Middle frontal gyrus (tissue), 1 donor: ENCODE results near the gene NRL.

Source experiments
- DNase-seq: peaks from one replicate; pipeline ENCODE4 v3.0.0-alpha.2; 2015; ENCODE audit warnings: low spot score; ENCODE audit errors: extremely low spot score

Gene NRL

GRCh38 chr14:24068711-24069410, 45.9 kb downstream of the NRL start:
- DNase-seq, result no peak

DNA sequence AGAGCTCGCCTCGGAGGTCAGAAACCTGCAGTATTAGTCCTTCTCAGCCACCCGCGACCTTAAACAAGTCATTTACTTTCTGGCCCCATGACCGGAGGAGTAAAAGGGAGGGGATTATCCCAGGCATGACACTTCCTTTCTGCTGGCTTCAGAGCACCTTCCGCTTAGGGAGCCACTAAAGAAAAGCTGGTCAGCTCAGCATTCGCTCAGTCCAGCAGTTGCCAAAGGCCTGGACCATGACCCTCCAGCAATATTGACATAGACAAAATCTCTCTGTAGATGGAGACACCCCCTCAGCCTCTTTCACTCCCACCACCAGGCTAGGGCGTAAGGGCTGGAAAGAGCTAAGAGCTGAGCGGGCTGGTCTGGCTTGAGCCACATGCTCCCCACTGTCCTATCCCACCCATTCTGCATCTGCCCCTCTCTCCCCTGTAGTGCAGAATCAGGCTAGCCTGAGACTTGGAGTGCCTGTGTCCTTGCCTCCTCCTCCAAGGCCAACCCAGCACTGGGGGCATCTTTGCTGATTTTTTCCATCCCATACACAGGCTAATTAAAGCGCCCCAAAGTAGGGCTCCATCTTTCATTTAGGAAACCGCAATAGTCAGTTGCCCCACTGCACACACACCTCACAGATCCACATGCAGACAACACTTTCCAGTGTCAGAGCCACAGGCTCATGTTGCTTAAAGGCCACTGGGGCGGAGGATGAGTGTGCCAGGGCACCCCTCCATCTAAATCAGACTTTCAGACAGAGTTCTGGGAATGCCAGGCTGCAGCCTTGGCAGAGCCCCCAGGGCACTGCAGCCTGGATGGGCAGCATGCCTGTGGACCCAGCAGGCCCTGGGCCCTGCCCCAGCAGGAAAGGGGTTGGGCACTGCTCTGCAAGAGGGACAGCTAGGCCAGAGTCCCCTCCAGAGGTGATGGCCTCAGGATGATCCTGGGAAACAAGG, 47.3 kb downstream of the NRL start:
- no peak for DNase-seq

DNA sequence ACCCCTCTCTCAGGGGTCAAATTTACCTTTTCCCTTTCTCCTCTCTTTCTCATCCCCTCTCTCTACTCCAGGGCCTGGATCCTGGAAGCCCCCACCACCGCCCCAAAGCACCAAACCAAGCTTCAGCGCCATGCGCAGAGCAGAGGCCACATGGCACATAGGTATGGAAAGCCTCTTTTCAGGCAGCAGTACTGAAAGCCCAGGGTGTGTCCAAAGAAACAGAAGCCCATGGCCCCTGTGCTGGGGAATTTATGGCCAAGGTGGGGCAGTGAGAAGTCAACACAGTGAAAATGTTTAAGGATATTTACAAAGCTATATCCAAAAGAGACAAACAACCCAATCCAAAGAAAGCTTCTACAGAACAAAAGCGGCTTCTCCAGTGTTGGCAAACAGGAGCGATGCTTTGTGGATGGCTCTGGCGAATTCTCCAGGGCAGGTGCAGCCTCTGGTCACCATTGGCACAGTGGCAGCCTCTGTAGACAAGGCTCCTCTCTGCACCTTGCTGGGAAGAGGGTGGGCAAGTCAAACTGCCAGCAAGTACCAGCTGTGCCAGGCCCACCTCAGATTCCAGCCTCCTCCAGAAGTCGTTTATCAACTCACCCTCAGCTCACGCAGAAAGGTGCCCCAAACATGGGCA, 48.1 kb downstream of the NRL start:
- DNase-seq, result no peak

DNA sequence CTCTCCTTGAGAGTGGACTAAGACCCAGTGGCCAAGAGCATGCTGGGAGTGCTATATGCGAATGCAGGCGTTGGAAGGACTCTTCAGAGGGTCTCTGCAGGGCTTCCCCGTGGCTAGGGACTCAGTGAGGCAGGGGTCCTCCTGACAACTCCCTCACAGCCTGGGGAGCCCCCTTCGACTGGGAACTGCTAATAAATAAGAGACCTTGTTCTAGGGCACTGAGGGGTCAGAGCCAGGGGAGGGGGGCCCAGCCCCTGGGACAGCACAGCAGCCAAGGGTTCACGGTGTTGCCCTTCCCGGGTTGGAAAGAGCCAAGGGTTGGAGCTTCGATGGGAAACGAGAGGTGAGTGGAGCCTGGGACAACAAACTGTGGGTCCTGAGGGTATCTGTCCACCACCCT, 49.3 kb downstream of the NRL start:
- no peak for DNase-seq

GRCh38 chr14:24064856-24065255, 49.9 kb downstream of the NRL start:
- no peak for DNase-seq

DNA sequence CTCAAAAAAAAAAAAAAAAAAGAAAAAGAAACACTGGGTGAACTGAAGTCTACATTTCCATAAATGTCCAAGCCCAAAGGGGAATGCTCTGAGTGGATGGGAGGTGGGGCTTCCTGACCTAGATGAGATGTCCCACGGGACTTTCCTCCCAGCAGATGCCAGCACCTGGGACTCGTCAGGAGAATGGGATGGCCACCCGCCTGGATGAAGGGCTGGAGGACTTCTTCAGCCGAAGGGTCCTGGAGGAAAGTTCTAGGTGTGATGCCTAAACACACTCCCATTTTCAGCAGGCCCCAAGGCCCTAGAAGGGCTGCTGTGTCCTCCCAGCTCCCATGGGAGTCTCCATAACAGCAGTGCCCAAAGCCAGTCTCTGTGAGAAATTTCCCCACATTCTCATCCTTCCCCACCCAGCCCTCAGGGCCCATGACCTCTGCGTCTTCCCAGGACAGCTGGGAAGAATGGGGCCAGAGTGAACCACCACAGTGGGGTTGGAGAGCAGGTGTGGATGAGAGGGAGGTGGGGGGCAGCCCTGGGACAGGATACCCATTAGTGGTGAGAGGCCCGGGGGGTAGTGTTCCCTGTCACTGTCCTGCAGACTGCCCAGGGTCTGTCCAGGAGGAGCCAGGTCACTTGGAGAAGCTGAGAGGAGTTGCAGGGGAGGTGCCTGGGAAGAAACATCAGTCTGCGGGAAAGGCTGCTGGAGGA, 50.5 kb downstream of the NRL start:
- no peak for DNase-seq

DNA sequence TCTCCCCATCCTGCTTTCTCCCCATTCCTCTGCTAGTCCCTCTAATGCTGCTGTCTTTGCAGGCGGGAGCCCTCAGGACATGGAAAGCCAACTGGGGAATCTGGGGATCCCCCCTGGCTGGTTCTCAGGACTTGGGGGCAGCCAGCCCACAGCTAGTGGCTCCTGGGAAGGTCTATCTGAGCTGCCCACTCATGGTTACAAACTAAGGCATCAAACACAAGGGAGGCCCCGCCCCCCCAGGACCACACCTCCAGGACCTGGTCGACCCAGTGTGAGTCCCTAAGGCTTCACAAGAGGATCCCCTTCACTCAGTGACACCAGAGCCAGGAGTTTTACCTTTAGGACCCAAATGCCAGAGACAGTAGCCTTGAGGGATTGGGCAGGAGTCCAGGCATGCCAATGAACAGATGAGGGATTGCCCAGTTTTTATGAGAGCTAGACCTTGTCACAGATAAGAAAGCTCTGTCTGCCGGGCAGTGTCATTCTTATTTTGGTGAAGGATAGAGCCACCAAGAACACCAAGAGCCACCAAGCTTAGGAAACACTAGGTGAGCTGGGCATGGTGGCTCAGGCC, 51.4 kb downstream of the NRL start:
- no peak for DNase-seq

DNA sequence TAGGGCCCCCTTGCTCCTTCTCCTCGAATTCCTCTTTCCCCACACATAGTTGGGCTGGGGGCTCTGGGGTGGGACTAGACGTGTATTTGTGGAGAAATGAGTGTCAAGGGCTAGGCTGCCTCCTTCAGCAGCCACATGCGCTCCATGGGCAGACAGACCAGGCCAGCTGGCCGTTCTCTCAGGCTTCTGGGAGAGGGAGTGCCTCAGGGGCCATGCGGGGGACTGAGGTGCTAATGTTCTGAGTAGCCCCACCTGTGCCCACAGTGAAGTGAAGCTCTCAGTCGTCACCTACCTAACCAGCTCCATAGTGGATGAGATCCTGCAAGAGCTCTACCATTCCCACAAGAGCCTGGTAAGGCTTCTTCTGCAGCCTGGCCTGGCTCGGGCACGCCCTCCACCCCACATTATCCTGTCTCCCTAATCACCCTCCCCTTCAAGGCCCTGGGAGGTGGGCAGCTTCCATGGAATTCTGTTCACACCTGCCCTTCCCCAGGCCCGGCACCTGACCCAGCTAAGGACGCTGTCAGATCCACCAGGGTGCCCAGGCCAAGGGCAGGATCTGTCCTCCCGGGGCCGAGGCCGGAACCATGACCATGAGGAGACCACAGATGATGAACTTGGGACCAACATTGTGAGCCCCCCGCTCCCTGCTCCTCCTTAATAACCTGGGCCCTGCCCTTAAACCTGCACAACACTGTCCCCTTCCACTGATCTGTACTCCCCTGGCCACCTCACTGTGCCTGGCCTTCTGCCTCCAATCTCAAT, 52.4 kb downstream of the NRL start:
- no peak for DNase-seq

DNA sequence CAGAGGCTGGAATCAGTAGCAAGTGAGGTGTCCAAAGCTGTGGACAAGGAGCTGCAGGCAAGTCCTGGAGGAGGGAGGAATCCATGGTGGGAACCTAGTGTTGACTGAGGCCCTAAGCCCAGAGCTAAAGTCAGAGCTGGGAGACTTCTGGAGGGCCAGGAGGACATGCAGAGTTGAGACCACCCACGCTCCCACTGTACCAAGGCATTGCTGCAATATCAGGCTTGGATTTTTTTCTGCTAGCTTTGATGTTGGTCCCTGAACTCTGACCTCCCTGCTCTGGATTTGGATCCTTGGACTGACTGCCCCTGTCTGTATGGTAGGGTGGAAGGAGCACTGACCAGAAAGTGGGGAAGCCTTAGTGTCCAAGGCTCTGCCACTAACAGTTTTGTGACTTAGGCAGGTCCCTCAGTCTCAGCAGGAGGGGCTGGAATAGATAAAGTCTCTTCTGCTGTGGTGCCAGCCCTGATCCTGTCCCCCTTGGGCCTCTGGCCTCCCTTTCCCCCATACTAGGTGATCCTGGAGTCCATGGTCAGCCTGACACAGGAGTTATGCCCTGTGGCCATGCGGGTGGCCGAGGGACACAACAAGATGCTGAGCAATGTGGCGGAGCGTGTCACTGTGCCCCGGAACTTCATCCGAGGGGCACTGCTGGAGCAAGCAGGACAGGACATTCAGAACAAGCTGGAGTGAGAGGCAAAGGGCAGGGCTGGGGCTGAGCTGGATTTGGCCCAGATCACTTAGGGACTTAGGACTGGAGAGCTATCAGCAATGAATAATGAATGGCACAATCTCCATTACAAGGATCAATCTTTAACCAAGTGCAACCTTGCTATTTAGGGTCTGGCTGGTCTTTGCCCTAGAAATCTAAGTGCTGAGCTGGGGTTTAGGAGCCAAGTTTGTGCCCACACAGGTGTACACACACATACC, 53.5 kb downstream of the NRL start:
- DNase-seq, result no peak

DNA sequence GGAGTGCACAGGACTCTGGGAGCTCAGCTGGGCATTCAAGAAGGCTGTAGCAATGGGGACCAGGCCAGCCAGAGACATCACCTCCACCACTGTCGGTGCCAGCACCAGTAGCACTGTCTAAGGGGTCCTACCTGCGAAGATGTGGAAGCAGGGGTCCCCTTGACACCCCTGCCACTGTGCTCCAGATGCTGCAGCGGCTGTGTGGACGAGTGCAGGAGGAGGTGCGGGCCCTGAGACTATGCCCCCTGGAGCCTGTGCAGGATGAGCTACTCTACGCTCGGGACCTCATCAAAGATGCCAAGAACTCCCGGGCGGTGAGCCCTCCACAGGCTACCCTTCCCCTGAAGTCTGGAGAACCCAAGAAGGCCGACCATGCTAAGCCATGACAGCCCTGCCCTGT, 54.3 kb downstream of the NRL start:
- no peak for DNase-seq

DNA sequence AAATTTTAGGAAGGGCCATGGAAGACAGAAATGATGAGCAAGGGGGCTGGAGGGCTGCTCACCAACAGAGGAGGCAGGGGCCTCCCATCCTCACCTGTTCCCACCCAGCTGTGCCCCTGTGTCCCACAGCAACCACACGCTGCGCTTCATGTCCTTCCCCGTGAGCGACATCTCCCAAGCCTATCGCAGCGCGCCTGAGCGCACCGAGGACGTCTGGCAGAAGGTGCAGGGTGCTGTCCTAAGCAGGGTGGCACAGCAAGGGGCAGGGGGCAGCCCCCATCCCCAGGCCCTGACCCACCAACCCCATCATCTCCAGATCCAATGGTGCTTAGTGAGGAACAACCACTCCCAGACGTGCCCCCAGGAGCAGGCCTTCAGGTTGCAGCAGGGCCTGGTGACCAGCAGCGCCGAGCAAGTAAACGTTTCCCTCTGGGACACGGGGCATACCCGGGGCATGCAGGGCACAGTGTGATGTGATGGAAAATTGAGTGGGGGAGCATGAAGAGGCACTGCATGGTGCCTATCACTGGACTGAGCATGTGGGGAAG, 54.8 kb downstream of the NRL start:
- no peak for DNase-seq

DNA sequence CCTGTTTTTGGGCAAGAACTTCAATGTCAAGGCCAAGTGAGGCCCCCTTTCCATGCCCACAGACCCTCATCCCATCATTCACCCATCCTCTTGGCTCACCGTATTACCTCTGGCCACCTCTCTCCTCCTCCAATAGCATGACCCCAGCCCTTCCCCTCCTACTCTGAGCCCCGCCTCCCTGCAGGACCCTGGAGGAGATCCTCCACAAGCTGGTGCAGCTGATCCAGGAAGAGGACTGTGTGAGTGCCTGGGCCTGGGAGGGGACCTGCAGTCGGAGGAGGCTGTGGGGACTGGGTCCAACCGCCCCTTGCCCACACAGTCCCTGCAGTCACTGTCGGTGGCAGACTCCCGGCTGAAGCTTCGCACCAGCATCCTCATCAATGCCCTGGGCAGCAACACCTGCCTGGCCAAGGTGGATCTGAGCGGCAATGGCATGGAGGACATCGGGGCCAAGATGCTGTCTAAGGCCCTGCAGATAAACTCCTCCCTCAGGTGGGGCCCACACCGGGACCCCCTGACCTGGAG, 55.7 kb downstream of the NRL start:
- no peak for DNase-seq

DNA sequence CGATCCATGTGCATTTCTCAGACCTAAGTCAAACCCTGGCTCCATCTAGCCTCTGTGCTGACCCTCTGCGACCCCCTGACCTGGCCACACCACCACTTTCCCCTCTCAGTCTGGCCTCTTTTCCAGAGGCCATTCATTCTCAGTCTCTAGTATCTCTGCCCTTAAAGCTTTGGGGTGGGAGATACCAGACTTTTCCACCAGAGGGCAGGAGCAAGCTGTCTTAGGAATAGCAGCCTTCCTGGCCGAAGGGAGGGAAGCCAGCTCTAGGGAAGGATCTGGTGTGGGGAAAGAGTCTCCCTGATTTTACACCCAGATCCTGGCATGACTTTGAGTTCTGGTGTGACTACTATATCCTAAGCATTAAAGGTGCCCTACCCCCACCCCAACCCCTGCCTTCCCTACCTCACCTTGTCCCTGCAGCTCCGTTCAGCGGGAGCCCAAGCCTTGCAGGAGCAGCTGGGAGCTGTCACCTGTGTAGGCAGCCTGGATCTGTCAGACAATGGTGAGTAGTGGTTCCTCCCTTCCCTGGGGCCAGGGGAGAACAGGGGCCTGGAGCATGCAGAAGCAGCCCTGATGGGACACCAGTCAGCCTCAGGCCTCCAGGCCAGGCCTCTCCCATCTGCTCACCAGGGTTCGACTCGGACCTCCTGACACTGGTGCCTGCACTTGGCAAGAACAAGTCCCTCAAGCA, 56.3 kb downstream of the NRL start:
- peak; percentile 83 for DNase-seq

DNA sequence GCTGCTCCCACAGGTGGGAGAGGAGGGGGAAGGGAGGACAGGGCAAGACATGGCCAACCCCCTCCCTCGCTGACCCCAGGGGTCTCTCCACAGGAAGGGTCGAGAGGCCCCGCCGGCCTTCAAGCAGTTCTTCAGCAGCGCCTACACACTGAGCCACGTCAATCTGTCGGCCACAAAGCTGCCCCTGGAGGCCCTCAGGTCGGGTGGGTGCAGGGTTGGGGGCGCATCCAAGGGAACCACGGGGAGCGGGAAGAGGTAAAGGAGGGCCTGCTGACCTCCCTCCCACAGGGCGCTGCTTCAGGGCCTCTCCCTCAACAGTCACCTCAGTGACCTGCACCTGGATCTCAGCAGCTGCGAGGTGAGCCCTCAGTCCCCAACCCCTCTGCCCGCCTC, 56.9 kb downstream of the NRL start:
- no peak for DNase-seq

DNA sequence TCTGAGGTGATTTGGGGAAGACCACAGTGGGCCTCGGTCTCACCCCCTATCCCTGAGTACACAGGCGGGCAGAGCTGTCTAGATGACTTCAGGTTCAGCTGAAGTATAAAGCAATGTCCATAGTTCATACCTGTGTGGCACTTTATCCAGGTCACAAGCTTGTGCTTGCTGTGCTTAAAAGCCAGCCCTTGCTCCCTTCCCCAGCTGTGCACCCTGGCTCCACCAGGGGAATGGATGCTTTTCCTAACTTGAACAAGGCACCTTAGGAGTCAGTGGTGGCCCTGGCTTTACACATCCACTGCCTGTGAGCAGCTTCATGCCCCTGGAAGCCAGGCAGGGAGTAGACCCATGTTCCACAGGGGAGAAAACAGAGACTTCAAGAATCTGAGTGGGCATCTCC, 57.5 kb downstream of the NRL start:
- DNase-seq, result no peak

- no peak for DNase-seq
Measured at GRCh38 chr14:24056800-24057184, 58.0 kb downstream of the NRL start.

- DNase-seq, result no peak
Measured at GRCh38 chr14:24055971-24056799, 58.6 kb downstream of the NRL start.
